SK-N-SH (cell line): ENCODE results near the gene UBE2Q1. TPM values are rescaled to one million over a fixed set of nuclear protein-coding genes. Genes with fewer than 3 reads are reported as not detected.

Source experiments
- CTCF ChIA-PET: fragments of 300-600, 350-600 bp; formaldehyde crosslinking; extraction: SDS; loops from one replicate; lab custom pipeline; 2021; lab: Yijun Ruan, JAX
- POLR2A ChIA-PET: fragments of 350-600 bp; sonication (Branson Sonifier 250); formaldehyde crosslinking; extraction: SDS; loops from one replicate; lab custom pipeline; 2020; ENCODE audit warnings: antibody characterized with exemption, inconsistent platforms; lab: Yijun Ruan, JAX
- DNase-seq: peaks from one replicate; pipeline ENCODE4 v3.0.0; 2012
- H2AFZ ChIP-seq: fragments of 200-600 bp; sonication (generic); 2 replicates; pipeline ENCODE4 v1.8.1; 2016; ENCODE audit warnings: antibody characterized with exemption, mild to moderate bottlenecking, low read depth
- H3F3A ChIP-seq: fragments of 200-600 bp; sonication (generic); replicated peaks from 2 replicates; pipeline ENCODE3; 2016; ENCODE audit warnings: antibody characterized with exemption, mild to moderate bottlenecking; ENCODE audit not compliant: insufficient read depth
- H3K27ac ChIP-seq, 2 experiments: fragments of 200-500 bp in 1 of 2; fragments of 200-600 bp in 1 of 2; sonication (Bioruptor generic) in 1 of 2; sonication (generic), shearing (Covaris generic) in 1 of 2; 2 replicates each; pipeline versions ENCODE4 v1.5.1 to v1.6.1; 2014 to 2016; ENCODE audit warnings: low read depth in 2 of 2, inconsistent platforms in 1 of 2, low read length in 1 of 2, mild to moderate bottlenecking in 1 of 2, mixed read lengths in 1 of 2
- H3K27me3 ChIP-seq: fragments of 200-600 bp; sonication (generic), shearing (Covaris generic); 2 replicates; pipeline ENCODE4 v1.6.1; 2016; ENCODE audit warnings: mixed run types; ENCODE audit not compliant: insufficient read depth
- H3K36me3 ChIP-seq, 2 experiments: fragments of 200-500 bp in 1 of 2; fragments of 200-600 bp in 1 of 2; sonication (Bioruptor generic) in 1 of 2; sonication (generic) in 1 of 2; replicated peaks in 1 of 2; 2 replicates each; pipeline versions ENCODE3 to v1.5.1; 2014 to 2016; ENCODE audit warnings: low read length in 1 of 2, mild to moderate bottlenecking in 1 of 2; ENCODE audit not compliant: insufficient read depth in 2 of 2, control insufficient read depth in 1 of 2
- H3K4me1 ChIP-seq, 2 experiments: fragments of 200-500 bp in 1 of 2; fragments of 200-600 bp in 1 of 2; sonication (Bioruptor generic) in 1 of 2; sonication (generic), shearing (Covaris generic) in 1 of 2; 2 replicates each; pipeline versions ENCODE4 v1.5.1 to v1.6.1; 2014 to 2016; ENCODE audit warnings: low read depth in 1 of 2, low read length in 1 of 2, mixed run types in 1 of 2; ENCODE audit not compliant: insufficient read depth in 2 of 2, control insufficient read depth in 1 of 2
- H3K4me2 ChIP-seq: fragments of 200-600 bp; sonication (generic), shearing (Covaris generic); 2 replicates; pipeline ENCODE4 v1.6.1; 2017; ENCODE audit warnings: mixed run types
- H3K4me3 ChIP-seq, 2 experiments: fragments of 200-500 bp in 1 of 2; fragments of 200-600 bp in 1 of 2; sonication (Bioruptor generic) in 1 of 2; sonication (generic), shearing (Covaris generic) in 1 of 2; 2 replicates each; pipeline versions ENCODE4 v1.5.1 to v1.8.1; 2014 to 2016; ENCODE audit warnings: low read depth in 2 of 2, inconsistent platforms in 1 of 2, low read length in 1 of 2, mild to moderate bottlenecking in 1 of 2, mixed read lengths in 1 of 2, moderate library complexity in 1 of 2
- H3K79me2 ChIP-seq: fragments of 200-600 bp; sonication (generic); 2 replicates; pipeline ENCODE4 v1.8.1; 2017; ENCODE audit warnings: mild to moderate bottlenecking; ENCODE audit not compliant: insufficient read depth
- H3K9ac ChIP-seq: fragments of 200-600 bp; sonication (generic); 2 replicates; pipeline ENCODE4 v1.6.1; 2017; ENCODE audit warnings: mixed run types
- H3K9me2 ChIP-seq: fragments of 200-600 bp; sonication (generic); 2 replicates; pipeline ENCODE4 v1.6.1; 2017; ENCODE audit warnings: mixed run types
- H3K9me3 ChIP-seq: fragments of 200-600 bp; sonication (generic); 2 replicates; pipeline ENCODE4 v1.6.1; 2017; ENCODE audit warnings: mixed run types, mild to moderate bottlenecking, moderate library complexity
- H4K20me1 ChIP-seq: fragments of 200-600 bp; sonication (generic); 2 replicates; pipeline ENCODE4 v1.6.1; 2017; ENCODE audit warnings: mild to moderate bottlenecking, mixed run types; ENCODE audit not compliant: insufficient read depth
- CHD2 ChIP-seq: fragments of 150-350 bp; IDR thresholded peaks from 2 replicates; pipeline ENCODE4 v1.6.1; 2018; ENCODE audit warnings: low read length; ENCODE audit not compliant: partially characterized antibody
- ELF1 ChIP-seq: IDR thresholded peaks from 2 replicates; pipeline ENCODE4 v1.4.0; 2012
- EP300 ChIP-seq, 2 experiments: IDR thresholded peaks; 2 replicates each; pipeline versions ENCODE4 v1.4.0 to v1.6.1; 2012; ENCODE audit warnings: borderline replicate concordance in 1 of 2, low read depth in 1 of 2, low read length in 1 of 2
- EZH2phosphoT487 ChIP-seq: fragments of 200-600 bp; sonication (generic); IDR thresholded peaks from 2 replicates; pipeline ENCODE4 v1.6.1; 2017; ENCODE audit warnings: low read depth, mixed run types, mild to moderate bottlenecking, antibody characterized with exemption, moderate library complexity, borderline replicate concordance
- FOXM1 ChIP-seq: IDR thresholded peaks from 2 replicates; pipeline ENCODE4 v1.4.0; 2012; ENCODE audit warnings: low read depth, mild to moderate bottlenecking
- GATA2 ChIP-seq: sonication (generic); formaldehyde crosslinking; IDR thresholded peaks from 2 replicates; pipeline ENCODE4 v1.5.0; 2020; ENCODE audit warnings: mild to moderate bottlenecking, missing genetic modification reagents
- JUND ChIP-seq: IDR thresholded peaks from 2 replicates; pipeline ENCODE4 v1.4.0; 2012
- NFIC ChIP-seq: IDR thresholded peaks from 2 replicates; pipeline ENCODE4 v1.4.0; 2012; ENCODE audit warnings: borderline replicate concordance
- NRF1 ChIP-seq: IDR thresholded peaks from 2 replicates; pipeline ENCODE4 v1.6.1; 2012; ENCODE audit warnings: low read depth, mild to moderate bottlenecking, low read length
- RCOR1 ChIP-seq: fragments of 150-350 bp; IDR thresholded peaks from 2 replicates; pipeline ENCODE4 v1.6.1; 2017; ENCODE audit warnings: antibody characterized with exemption, low read length
- SIN3A ChIP-seq: IDR thresholded peaks from 2 replicates; pipeline ENCODE4 v1.6.1; 2012; ENCODE audit warnings: low read depth, mild to moderate bottlenecking, low read length, moderate library complexity, borderline replicate concordance
- SMC3 ChIP-seq: IDR thresholded peaks from 2 replicates; pipeline ENCODE4 v1.6.1; 2012; ENCODE audit warnings: low read depth, low read length, improper control_type of control experiment
- TAF1 ChIP-seq: IDR thresholded peaks from 2 replicates; pipeline ENCODE4 v1.6.1; 2012; ENCODE audit warnings: low read depth, mild to moderate bottlenecking, low read length, moderate library complexity, borderline replicate concordance
- TCF12 ChIP-seq: IDR thresholded peaks from 2 replicates; pipeline ENCODE4 v1.4.0; 2012
- YY1 ChIP-seq: IDR thresholded peaks from 2 replicates; pipeline ENCODE4 v1.4.0; 2012; ENCODE audit warnings: low read depth, mild to moderate bottlenecking
- WGBS: methylation state at CpG from one replicate; pipeline ENCODE4 v1.1.6; 2017; ENCODE audit warnings: low lambda C conversion rate; 5-methylcytosine and 5-hydroxymethylcytosine counted together
- polyA plus RNA-seq, 3 experiments: library from polyadenylated mRNA; depleted of rRNA; stranded (reverse); fragments of >200 nt; gene quantifications; 2 replicates each; pipeline ENCODE4 v1.2.3, GENCODE V29; 2012
- TF ChIP-seq, protein P1 (sequence below): fragments of 200-600 bp; sonication (generic); IDR thresholded peaks from 2 replicates; pipeline ENCODE4 v1.6.1; 2017; ENCODE audit warnings: antibody characterized with exemption, mild to moderate bottlenecking, moderate library complexity
- TF ChIP-seq, protein P2 (sequence below): IDR thresholded peaks from 2 replicates; pipeline ENCODE4 v1.4.0; 2012; ENCODE audit warnings: low read depth, borderline replicate concordance
- TF ChIP-seq, protein P3 (sequence below): IDR thresholded peaks from 2 replicates; pipeline ENCODE4 v1.4.0; 2012; ENCODE audit warnings: low read depth
- TF ChIP-seq, protein P4 (sequence below): IDR thresholded peaks from 2 replicates; pipeline ENCODE4 v1.4.0; 2012; ENCODE audit warnings: low read depth, borderline replicate concordance
- TF ChIP-seq, protein P5 (sequence below): fragments of 150-350 bp; IDR thresholded peaks from 2 replicates; pipeline ENCODE4 v1.6.1; 2017; ENCODE audit warnings: antibody characterized with exemption, low read length, low read depth, borderline replicate concordance

Gene UBE2Q1
- polyA plus RNA-seq, 1 of the 3 experiments (the other 2 are of a cell fraction): 12.5 TPM

DNA sequence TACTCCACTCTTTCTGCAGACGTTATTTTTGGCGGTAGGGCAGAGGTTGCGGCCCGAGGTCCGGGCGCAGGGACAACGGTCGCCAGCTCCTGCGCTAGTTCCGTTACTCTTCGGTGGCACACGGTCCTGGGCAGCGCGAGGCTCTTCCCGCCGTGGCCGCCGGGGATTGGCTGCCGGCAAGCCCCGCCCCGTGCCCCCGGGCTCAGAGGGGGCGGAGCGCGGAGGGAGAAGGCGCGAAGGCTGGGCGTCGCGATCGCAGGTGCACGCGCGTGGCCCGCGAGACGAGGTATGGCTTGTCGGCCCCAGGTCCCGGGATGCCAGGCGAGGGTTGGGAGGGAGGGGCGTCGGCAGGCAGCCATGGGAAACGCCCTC lies 55.7 kb downstream of the UBE2Q1 start:
- Histone ChIP-seq H3K4me3 (peak overlapping the region in 1 of 2 experiments; percentile 14; a peak in 1 of 4 replicates), H3K9me3 (no peaks in the 10 kb centered on the region), H3K4me2 (no peak overlapping the region), H4K20me1 (no peaks in the 10 kb centered on the region), H3K36me3 (no peaks in the 10 kb centered on the region), H3F3A (no peaks in the 10 kb centered on the region), H3K9me2 (no peaks in the 10 kb centered on the region), H3K27ac (no peak overlapping the region), H3K27me3 (peaks cover 53% of the 10 kb centered on the region), H3K79me2 (no peaks in the 10 kb centered on the region), H2AFZ (no peak overlapping the region), H3K9ac (no peak overlapping the region), H3K4me1 (no peaks in the 10 kb centered on the region)
- POLR2A ChIA-PET: no interaction called here
- WGBS: 53% methylated on average over 38 of the region's 43 CpGs
- DNase-seq: peak; percentile 65
- CTCF ChIA-PET: interaction anchor here (0.6 to 1.8 kb wide), 3 partner anchors 14 to 23 kb away, joined by 3 to 4 read pairs (median 3); no protein-coding TSS in a partner anchor
- TF ChIP-seq, protein P1, sequence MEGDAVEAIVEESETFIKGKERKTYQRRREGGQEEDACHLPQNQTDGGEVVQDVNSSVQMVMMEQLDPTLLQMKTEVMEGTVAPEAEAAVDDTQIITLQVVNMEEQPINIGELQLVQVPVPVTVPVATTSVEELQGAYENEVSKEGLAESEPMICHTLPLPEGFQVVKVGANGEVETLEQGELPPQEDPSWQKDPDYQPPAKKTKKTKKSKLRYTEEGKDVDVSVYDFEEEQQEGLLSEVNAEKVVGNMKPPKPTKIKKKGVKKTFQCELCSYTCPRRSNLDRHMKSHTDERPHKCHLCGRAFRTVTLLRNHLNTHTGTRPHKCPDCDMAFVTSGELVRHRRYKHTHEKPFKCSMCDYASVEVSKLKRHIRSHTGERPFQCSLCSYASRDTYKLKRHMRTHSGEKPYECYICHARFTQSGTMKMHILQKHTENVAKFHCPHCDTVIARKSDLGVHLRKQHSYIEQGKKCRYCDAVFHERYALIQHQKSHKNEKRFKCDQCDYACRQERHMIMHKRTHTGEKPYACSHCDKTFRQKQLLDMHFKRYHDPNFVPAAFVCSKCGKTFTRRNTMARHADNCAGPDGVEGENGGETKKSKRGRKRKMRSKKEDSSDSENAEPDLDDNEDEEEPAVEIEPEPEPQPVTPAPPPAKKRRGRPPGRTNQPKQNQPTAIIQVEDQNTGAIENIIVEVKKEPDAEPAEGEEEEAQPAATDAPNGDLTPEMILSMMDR: no peak
- TF ChIP-seq SIN3A (no peak), NRF1 (no peak), CHD2 (no peak), GATA2 (no peak), EP300 (IDR thresholded peaks at IDR 0.05; ENCODE audit: borderline replicate concordance in 1 of 2, low read depth in 1 of 2, low read length in 1 of 2) (no peak), EZH2phosphoT487 (no peak), RCOR1 (no peak), TCF12 (no peak), JUND (no peak), YY1 (no peak), SMC3 (no peak), FOXM1 (no peak), NFIC (no peak), ELF1 (no peak), TAF1 (no peak)
- TF ChIP-seq, protein P2, sequence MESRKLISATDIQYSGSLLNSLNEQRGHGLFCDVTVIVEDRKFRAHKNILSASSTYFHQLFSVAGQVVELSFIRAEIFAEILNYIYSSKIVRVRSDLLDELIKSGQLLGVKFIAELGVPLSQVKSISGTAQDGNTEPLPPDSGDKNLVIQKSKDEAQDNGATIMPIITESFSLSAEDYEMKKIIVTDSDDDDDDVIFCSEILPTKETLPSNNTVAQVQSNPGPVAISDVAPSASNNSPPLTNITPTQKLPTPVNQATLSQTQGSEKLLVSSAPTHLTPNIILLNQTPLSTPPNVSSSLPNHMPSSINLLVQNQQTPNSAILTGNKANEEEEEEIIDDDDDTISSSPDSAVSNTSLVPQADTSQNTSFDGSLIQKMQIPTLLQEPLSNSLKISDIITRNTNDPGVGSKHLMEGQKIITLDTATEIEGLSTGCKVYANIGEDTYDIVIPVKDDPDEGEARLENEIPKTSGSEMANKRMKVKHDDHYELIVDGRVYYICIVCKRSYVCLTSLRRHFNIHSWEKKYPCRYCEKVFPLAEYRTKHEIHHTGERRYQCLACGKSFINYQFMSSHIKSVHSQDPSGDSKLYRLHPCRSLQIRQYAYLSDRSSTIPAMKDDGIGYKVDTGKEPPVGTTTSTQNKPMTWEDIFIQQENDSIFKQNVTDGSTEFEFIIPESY: no peak
- TF ChIP-seq, protein P3, sequence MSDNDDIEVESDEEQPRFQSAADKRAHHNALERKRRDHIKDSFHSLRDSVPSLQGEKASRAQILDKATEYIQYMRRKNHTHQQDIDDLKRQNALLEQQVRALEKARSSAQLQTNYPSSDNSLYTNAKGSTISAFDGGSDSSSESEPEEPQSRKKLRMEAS: no peak
- TF ChIP-seq, protein P4, sequence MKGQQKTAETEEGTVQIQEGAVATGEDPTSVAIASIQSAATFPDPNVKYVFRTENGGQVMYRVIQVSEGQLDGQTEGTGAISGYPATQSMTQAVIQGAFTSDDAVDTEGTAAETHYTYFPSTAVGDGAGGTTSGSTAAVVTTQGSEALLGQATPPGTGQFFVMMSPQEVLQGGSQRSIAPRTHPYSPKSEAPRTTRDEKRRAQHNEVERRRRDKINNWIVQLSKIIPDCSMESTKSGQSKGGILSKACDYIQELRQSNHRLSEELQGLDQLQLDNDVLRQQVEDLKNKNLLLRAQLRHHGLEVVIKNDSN: no peak
- TF ChIP-seq, protein P5, sequence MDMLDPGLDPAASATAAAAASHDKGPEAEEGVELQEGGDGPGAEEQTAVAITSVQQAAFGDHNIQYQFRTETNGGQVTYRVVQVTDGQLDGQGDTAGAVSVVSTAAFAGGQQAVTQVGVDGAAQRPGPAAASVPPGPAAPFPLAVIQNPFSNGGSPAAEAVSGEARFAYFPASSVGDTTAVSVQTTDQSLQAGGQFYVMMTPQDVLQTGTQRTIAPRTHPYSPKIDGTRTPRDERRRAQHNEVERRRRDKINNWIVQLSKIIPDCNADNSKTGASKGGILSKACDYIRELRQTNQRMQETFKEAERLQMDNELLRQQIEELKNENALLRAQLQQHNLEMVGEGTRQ: no peak
- TF ChIP-seq, all 33 proteins: peak for 0
